ENCODE measurements around the gene CDH4. TPM values are rescaled to one million over a fixed set of nuclear protein-coding genes. Genes with fewer than 3 reads are reported as not detected.
A peak's percentile ranks its signal among the peaks of the same experiment; 100 is the strongest.

The CDH4 gene
- total and polyA plus RNA-seq, 3 experiments from 2014 or later: 0.22 TPM; not detected in 2

DNA sequence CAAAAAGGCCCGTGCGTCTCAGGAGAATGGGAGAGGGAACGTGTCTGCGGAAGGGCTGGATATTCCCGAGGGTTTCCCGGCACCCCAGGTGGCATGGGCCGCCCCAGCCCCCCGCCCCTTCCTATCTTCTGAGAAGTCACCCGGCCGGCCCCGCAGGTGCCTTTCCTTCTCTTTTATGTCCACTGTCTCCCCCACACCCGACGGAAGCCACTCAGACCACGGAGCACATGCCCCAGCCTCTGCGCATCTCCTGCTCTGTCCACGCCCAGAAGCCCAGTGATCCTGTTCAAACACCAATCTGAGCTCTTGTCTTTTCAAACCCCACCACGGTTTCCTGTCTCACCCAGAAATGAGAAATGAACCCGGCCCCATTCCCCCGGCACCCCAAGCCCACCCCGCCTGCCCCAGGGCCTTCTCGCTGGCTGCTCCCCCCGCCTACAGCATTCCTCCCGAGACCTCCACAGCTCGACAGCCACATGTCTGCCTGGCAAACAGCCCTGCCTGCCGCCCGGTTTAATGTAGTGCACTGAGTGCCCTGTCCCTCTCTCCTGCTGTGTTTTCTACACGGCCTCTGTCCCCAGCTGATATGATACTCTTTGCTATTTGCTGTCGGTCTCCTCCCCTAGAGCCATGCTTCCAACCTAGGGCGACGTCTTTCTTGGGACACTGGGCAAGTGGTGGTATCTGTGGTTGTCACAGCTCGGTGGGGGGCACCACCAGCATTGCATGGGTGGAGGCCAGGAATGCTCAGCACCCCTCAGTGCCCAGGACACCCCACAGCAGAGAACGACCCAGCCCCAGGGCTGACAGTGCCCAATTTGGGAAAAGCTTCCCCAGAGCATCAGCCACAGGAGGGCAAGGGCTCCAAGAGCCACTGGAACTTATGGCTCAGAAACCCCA, 630.9 kb downstream of the CDH4 start:
- Mint-ChIP-seq H3K4me3 (no peak overlapping the region), H3K27ac (peak overlapping the region in 1 of 8 donors; percentile 45), H3K27me3 (peaks cover 4 to 13% of the 10 kb centered on the region in 2 donors), H3K9me3 (no peaks in the 10 kb centered on the region), H3K4me1 (peaks cover 0 to 4% (median 3%) of the 10 kb centered on the region in 3 donors), H3K36me3 (no peaks in the 10 kb centered on the region)
- no peaks in the 10 kb centered on the region for H3K27me3 ChIP-seq (ENCODE audit: insufficient read depth, low read length, poor library complexity, severe bottlenecking)
- H3K4me1 ChIP-seq (ENCODE audit: insufficient read depth, low read length): no peaks in the 10 kb centered on the region
- no peaks in the 10 kb centered on the region for H3K36me3 ChIP-seq (ENCODE audit: insufficient read depth, low read length)
- DNase-seq: no peak
- no peak overlapping the region for H3K4me3 ChIP-seq (ENCODE audit: low read length)
- H3K27ac ChIP-seq (ENCODE audit: low read depth, low read length): no peak overlapping the region
- no peaks in the 10 kb centered on the region for H3K9me3 ChIP-seq (ENCODE audit: low read length)
- POLR2A ChIA-PET: no interaction called here
- CTCF ChIA-PET: no interaction called here

DNA sequence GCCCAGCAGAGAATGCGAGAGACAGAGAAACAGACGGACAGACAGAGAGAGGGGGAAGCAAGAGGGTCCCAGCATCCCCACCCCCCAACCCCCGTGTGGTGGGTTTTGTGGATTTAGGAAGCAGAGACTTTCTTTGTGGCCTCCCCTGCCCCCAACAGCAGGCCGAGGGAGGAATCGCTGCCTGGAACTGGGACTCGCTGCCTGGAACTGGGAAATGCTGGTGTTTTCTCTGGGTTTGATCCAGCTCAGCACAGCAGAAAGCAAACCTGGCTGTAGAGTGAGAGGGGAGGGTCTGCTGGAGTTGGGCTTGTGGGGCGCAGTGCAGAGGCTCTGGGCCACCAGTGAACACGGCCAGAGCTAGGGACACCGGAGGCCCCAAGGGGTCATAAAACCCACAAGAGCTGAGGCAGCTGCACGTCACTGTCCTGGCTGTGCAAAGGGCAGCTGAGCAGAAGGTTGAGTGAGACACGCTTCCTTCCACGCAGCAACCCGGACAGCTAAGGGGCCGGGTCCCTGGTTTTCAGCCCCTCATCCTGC, 631.9 kb downstream of the CDH4 start:
- Histone ChIP-seq H3K4me1 (ENCODE audit: insufficient read depth, low read length) (no peaks in the 10 kb centered on the region), H3K27me3 (ENCODE audit: insufficient read depth, low read length, poor library complexity, severe bottlenecking) (no peaks in the 10 kb centered on the region), H3K9me3 (ENCODE audit: low read length) (no peaks in the 10 kb centered on the region), H3K36me3 (ENCODE audit: insufficient read depth, low read length) (no peaks in the 10 kb centered on the region), H3K27ac (ENCODE audit: low read depth, low read length) (no peak overlapping the region), H3K4me3 (ENCODE audit: low read length) (no peak overlapping the region)
- CTCF ChIA-PET: no interaction called here
- no peak overlapping the region for H3K27ac Mint-ChIP-seq
- H3K9me3 Mint-ChIP-seq: no peaks in the 10 kb centered on the region
- H3K27me3 Mint-ChIP-seq: peaks cover 4 to 13% of the 10 kb centered on the region in 2 donors
- no peaks in the 10 kb centered on the region for H3K36me3 Mint-ChIP-seq
- H3K4me3 Mint-ChIP-seq: no peak overlapping the region
- no peak for DNase-seq
- peaks cover 0 to 4% (median 3%) of the 10 kb centered on the region in 3 donors for H3K4me1 Mint-ChIP-seq
- POLR2A ChIA-PET: no interaction called here

DNA sequence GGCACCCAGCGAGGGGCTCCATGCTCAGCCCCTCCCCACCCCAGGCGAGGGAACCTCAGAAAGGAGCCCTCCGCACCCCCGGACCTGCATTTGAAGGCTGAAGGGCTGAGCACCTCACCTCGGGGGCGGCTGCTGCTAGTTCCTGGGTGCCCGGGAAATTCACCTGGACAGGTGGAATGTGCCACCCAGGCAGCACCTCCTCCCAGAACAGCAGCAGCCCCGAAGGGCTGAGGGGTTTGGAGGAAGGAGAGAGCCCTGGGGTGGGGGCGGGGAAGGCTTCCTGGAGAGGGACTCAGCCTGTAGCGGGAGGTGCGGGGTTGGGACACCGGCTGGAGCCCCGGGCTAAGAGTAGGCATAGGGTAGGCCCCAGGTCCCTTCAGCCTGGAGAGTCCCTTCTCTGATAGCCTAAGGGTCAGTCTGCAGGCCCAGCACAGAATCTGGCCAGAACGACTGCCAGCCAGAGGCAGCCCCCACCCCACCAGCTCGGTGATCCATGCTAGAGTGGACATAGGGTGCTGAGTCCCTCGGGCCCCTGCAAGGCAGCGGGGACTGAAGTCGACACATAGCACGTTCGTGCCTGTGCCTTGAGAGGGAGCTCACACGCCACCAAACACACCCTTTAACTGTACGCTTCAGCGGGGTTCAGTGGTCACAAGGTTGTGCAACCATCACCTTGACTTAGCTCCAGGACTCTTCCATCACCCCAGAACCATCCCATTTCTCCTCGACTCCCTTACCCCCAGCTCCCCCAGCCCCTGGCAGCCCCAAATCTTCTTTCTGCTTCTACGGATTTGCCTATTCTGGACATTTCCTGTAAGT, 632.7 kb downstream of the CDH4 start:
- H3K36me3 ChIP-seq (ENCODE audit: insufficient read depth, low read length): no peaks in the 10 kb centered on the region
- peaks cover 0 to 4% (median 3%) of the 10 kb centered on the region in 3 donors for H3K4me1 Mint-ChIP-seq
- H3K4me3 ChIP-seq (ENCODE audit: low read length): no peak overlapping the region
- no peaks in the 10 kb centered on the region for H3K36me3 Mint-ChIP-seq
- H3K27ac ChIP-seq (ENCODE audit: low read depth, low read length): no peak overlapping the region
- CTCF ChIA-PET: no interaction called here
- POLR2A ChIA-PET: no interaction called here
- H3K4me1 ChIP-seq (ENCODE audit: insufficient read depth, low read length): no peaks in the 10 kb centered on the region
- no peak for DNase-seq
- peaks cover 0 to 2% (median 0%) of the 10 kb centered on the region in 5 donors for H3K9me3 Mint-ChIP-seq
- H3K27ac Mint-ChIP-seq: no peak overlapping the region
- H3K27me3 Mint-ChIP-seq: peaks cover 4 to 13% of the 10 kb centered on the region in 2 donors
- no peak overlapping the region for H3K4me3 Mint-ChIP-seq
- no peaks in the 10 kb centered on the region for H3K9me3 ChIP-seq (ENCODE audit: low read length)
- no peaks in the 10 kb centered on the region for H3K27me3 ChIP-seq (ENCODE audit: insufficient read depth, low read length, poor library complexity, severe bottlenecking)

DNA sequence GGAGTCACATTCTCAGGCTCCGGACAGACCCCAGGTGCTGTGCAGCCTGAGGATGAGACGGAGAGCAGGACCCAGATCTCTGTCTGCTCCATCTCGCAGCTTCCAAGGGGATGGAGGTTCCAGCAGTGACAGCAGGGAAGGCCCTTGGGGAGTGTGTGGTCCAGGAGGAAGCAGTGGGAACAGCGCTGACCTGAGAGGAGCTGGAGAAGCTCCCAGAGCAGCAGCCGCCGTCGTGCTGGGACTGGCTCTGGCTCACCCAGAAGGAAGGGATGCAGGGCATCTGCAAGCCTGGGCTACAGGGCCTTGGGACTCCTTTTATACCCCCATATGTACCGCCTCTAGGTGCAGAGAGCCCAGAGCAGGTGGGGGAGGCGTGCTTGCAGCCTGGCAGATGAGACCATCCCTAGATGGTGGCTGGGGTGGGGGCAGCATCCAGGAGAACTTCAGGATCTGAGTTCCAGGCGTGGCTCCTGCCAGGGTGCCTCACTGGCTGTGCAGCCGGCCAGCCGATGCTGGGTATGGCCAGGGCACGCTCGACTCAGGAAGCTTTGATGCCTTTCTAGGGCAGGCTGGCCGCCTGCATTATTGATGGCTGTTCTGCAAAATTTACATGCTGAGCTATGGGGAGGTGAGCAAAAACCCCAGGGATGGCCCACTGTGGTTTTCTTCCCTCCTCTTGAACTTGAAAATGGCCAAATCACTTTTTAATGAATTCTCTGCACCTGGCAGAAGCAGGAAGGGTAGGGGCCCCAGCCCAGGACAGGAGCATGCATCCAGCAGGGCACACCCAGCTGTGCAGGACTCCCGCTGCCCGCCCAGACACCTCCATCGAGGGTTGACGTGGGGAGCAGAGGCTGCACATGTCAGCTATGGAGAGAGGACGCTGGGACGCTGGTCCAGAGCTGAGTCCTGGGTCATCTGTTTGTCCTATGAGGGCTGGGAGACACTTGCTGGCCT, 634.0 kb downstream of the CDH4 start:
- peak overlapping the region in 1 of 8 donors; percentile 42 for H3K27ac Mint-ChIP-seq
- H3K27me3 Mint-ChIP-seq: peaks cover 6 to 17% of the 10 kb centered on the region in 2 donors
- no peaks in the 10 kb centered on the region for H3K36me3 Mint-ChIP-seq
- Histone ChIP-seq H3K4me1 (ENCODE audit: insufficient read depth, low read length) (no peaks in the 10 kb centered on the region), H3K9me3 (ENCODE audit: low read length) (no peaks in the 10 kb centered on the region), H3K36me3 (ENCODE audit: insufficient read depth, low read length) (no peaks in the 10 kb centered on the region), H3K27me3 (ENCODE audit: insufficient read depth, low read length, poor library complexity, severe bottlenecking) (no peaks in the 10 kb centered on the region), H3K4me3 (ENCODE audit: low read length) (no peak overlapping the region), H3K27ac (ENCODE audit: low read depth, low read length) (no peak overlapping the region)
- peaks cover 0 to 2% (median 0%) of the 10 kb centered on the region in 5 donors for H3K9me3 Mint-ChIP-seq
- ChIA-PET CTCF (interaction anchor here (1.2 kb wide), 1 partner anchor 1935 kb away, joined by 3 read pairs; no protein-coding TSS in a partner anchor), POLR2A (no interaction called here)
- H3K4me1 Mint-ChIP-seq: peaks cover 0 to 4% (median 3%) of the 10 kb centered on the region in 3 donors
- H3K4me3 Mint-ChIP-seq: no peak overlapping the region
- no peak for DNase-seq

DNA sequence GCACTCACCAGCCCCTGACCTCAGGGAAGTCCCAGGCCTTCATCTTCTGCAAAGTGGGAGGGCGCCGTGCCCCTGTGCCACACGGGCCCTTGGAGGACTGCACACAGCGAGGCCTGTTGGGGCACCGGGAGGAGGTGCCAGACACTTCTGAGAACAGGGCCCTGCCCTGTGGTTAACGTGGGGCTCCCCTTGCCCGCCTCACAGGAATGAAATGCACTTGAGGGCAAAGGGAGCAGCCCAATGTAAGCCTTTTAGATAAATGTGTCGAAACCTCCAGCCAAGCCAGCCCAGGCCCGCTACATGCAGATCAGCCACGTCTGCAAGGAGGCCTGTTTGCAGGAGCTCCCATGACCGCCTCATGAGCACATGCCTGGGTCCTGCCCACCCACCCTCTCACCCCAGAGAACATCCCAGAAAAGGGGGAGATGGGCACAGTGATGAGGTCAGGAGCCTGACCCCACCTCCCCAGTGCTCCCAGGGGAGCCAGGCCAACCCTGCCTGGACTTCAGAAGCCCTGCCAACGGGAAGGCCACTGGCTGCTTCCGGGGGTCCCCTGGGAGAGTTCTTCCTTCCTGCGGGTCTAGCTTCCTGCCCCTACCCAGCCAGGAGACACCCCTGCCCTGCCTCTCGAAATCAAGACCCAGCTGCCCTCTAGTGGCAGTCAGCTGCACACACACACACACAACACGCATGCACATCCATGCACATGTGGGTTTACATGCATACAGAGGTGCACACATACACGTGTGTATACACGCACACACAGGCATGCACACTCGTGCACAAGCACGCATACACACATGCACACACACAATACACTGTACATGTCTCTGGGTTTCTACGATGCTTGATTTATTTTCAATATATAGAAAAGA, 634.9 kb downstream of the CDH4 start:
- peaks cover 0 to 4% (median 3%) of the 10 kb centered on the region in 3 donors for H3K4me1 Mint-ChIP-seq
- no peak overlapping the region for H3K4me3 ChIP-seq (ENCODE audit: low read length)
- no peak overlapping the region for H3K4me3 Mint-ChIP-seq
- no peaks in the 10 kb centered on the region for H3K27me3 ChIP-seq (ENCODE audit: insufficient read depth, low read length, poor library complexity, severe bottlenecking)
- H3K27ac ChIP-seq (ENCODE audit: low read depth, low read length): no peak overlapping the region
- H3K27me3 Mint-ChIP-seq: peaks cover 9 to 20% of the 10 kb centered on the region in 2 donors
- peak overlapping the region in 1 of 8 donors; percentile 51 for H3K27ac Mint-ChIP-seq
- H3K9me3 Mint-ChIP-seq: peaks cover 0 to 2% (median 0%) of the 10 kb centered on the region in 5 donors
- DNase-seq: peak in 1 of 5 donors; percentile 13
- no peaks in the 10 kb centered on the region for H3K36me3 Mint-ChIP-seq
- H3K9me3 ChIP-seq (ENCODE audit: low read length): no peaks in the 10 kb centered on the region
- ChIA-PET CTCF (interaction anchor here (1.2 to 1.9 kb wide), 2 partner anchors 20 to 1936 kb away, joined by 3 to 5 read pairs; no protein-coding TSS in a partner anchor), POLR2A (no interaction called here)
- H3K4me1 ChIP-seq (ENCODE audit: insufficient read depth, low read length): no peaks in the 10 kb centered on the region
- H3K36me3 ChIP-seq (ENCODE audit: insufficient read depth, low read length): no peaks in the 10 kb centered on the region

DNA sequence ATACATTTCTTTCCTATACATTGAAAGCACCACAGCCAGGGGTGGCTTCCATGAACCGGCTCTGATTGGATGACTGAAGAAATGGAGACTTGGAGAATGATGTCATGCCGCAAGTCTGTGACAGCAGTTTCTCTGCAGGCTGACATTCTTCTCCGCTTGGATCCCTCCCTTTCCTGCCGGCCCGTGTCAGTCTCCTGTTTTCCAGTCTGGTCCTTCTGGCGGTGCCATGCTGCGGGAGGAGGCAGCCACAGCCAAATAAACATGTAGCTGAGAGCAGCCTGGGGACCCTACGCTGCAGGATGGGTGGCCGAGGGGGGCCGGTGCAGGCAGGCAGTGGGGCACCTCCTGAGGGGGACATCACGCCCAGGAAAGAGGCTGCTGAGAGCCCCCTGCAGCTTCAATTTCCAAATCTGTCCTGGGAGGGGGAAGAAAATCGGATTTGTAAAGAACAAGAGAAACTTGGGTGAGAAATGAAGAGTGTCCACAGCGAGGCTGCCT, 635.6 kb downstream of the CDH4 start:
- Histone ChIP-seq H3K4me1 (ENCODE audit: insufficient read depth, low read length) (no peaks in the 10 kb centered on the region), H3K27me3 (ENCODE audit: insufficient read depth, low read length, poor library complexity, severe bottlenecking) (no peaks in the 10 kb centered on the region), H3K27ac (ENCODE audit: low read depth, low read length) (no peak overlapping the region), H3K4me3 (ENCODE audit: low read length) (no peak overlapping the region), H3K9me3 (ENCODE audit: low read length) (no peaks in the 10 kb centered on the region), H3K36me3 (ENCODE audit: insufficient read depth, low read length) (no peaks in the 10 kb centered on the region)
- H3K36me3 Mint-ChIP-seq: no peaks in the 10 kb centered on the region
- H3K4me3 Mint-ChIP-seq: no peak overlapping the region
- no peak overlapping the region for H3K27ac Mint-ChIP-seq
- H3K9me3 Mint-ChIP-seq: peaks cover 0 to 2% (median 0%) of the 10 kb centered on the region in 5 donors
- peaks cover 10 to 25% of the 10 kb centered on the region in 2 donors for H3K27me3 Mint-ChIP-seq
- CTCF ChIA-PET: interaction anchor here (1.9 kb wide), 1 partner anchor 21 kb away, joined by 5 read pairs; no protein-coding TSS in a partner anchor
- H3K4me1 Mint-ChIP-seq: peaks cover 0 to 4% (median 3%) of the 10 kb centered on the region in 3 donors
- POLR2A ChIA-PET: no interaction called here
- peak in 1 of 5 donors; percentile 26 for DNase-seq
